ENCODE results near the gene SLC37A4.

The SLC37A4 gene

DNA sequence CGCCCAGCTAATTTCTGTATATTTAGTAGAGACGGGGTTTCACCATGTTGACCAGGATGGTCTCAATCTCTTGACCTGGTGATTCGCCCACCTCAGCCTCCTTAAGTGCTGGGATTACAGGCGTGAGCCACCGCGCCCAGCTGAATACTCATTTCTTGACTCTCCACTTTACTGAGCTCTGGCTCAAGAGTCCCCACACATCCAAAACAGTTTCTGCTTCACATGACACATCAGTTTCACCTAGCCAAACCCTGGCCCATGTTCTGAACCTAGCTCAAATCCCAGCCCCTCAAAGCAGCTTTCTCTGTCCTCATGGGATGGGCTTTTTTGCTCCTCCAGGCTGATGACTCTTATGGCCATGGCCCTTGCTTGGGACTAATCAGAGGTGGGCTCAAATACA is 16.5 kb upstream of the SLC37A4 start:
- Histone ChIP-seq H3K27me3 (ENCODE audit: insufficient read depth, poor library complexity, severe bottlenecking) (no peaks in the 10 kb centered on the region), H3K27ac (replicated peaks) (no peak overlapping the region), H3K4me3 (replicated peaks; ENCODE audit: insufficient read depth, low read length) (no peak overlapping the region)
- TF ChIP-seq SPI1 (IDR thresholded peaks at IDR 0.05; ENCODE audit: borderline replicate concordance, low read depth) (no peak), GABPA (IDR thresholded peaks at IDR 0.05; ENCODE audit: low read depth) (no peak), REST (IDR thresholded peaks at IDR 0.05; ENCODE audit: insufficient replicate concordance, low read depth) (no peak), POLR2AphosphoS5 (IDR thresholded peaks at IDR 0.05; ENCODE audit: low read depth) (no peak)
- TF ChIP-seq, protein P1, sequence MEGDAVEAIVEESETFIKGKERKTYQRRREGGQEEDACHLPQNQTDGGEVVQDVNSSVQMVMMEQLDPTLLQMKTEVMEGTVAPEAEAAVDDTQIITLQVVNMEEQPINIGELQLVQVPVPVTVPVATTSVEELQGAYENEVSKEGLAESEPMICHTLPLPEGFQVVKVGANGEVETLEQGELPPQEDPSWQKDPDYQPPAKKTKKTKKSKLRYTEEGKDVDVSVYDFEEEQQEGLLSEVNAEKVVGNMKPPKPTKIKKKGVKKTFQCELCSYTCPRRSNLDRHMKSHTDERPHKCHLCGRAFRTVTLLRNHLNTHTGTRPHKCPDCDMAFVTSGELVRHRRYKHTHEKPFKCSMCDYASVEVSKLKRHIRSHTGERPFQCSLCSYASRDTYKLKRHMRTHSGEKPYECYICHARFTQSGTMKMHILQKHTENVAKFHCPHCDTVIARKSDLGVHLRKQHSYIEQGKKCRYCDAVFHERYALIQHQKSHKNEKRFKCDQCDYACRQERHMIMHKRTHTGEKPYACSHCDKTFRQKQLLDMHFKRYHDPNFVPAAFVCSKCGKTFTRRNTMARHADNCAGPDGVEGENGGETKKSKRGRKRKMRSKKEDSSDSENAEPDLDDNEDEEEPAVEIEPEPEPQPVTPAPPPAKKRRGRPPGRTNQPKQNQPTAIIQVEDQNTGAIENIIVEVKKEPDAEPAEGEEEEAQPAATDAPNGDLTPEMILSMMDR (IDR thresholded peaks at IDR 0.05; ENCODE audit: insufficient read depth, low read length): no peak
- DNase-seq (ENCODE audit: low read depth in 1 of 2, low spot score in 1 of 2): no peak

DNA sequence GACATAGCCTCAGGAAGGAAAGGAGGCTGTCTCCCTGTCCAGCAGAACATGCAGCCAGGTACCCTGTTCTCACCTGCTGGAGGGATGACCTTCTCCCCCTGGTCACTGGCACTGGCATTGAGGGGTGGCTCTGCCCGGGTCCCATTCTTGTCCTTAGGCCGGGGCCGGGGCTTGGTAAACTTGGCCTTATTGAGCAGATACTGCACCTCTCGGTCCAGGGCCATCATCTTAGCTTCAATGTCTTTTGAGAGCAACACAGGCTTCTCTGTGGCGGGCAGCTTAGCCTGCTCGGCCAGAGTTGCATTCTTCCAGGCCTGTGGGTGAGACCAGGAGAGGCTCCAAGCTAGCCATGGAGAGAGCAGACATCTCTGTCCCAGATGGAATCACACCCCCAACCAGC is 15.8 kb upstream of the SLC37A4 start:
- TF ChIP-seq POLR2AphosphoS5 (IDR thresholded peaks at IDR 0.05; ENCODE audit: low read depth) (no peak), GABPA (IDR thresholded peaks at IDR 0.05; ENCODE audit: low read depth) (no peak), REST (IDR thresholded peaks at IDR 0.05; ENCODE audit: insufficient replicate concordance, low read depth) (no peak), SPI1 (IDR thresholded peaks at IDR 0.05; ENCODE audit: borderline replicate concordance, low read depth) (no peak)
- TF ChIP-seq, protein P1 (IDR thresholded peaks at IDR 0.05; ENCODE audit: insufficient read depth, low read length): no peak
- no peak for DNase-seq (ENCODE audit: low read depth in 1 of 2, low spot score in 1 of 2)
- H3K27me3 ChIP-seq (ENCODE audit: insufficient read depth, poor library complexity, severe bottlenecking): no peaks in the 10 kb centered on the region
- no peak overlapping the region for H3K4me3 ChIP-seq (replicated peaks; ENCODE audit: insufficient read depth, low read length)
- no peak overlapping the region for H3K27ac ChIP-seq (replicated peaks)

DNA sequence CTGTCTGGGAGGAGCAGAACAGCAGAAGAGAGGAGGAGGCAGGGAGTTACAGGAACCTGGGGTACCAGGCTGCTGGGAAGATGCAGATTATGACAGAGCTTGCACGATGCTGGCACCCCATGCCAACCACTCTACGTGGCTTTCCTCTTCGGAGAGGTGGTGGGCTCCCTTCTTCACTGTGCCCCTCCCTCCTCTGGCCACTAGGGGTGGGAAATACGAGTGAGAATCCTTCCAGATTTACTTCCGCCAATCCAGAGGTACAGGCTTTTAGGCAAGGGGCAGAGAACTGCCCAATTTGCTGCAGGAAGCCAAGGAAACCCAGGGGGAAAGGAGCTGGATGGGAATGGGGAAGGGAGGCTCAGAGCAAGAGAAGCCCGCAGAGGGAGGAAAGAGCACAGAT is 14.0 kb upstream of the SLC37A4 start:
- H3K4me3 ChIP-seq (replicated peaks; ENCODE audit: insufficient read depth, low read length): no peak overlapping the region
- H3K27ac ChIP-seq (replicated peaks): no peak overlapping the region
- TF ChIP-seq, protein P1 (IDR thresholded peaks at IDR 0.05; ENCODE audit: insufficient read depth, low read length): no peak
- TF ChIP-seq REST (IDR thresholded peaks at IDR 0.05; ENCODE audit: insufficient replicate concordance, low read depth): no peak
- TF ChIP-seq SPI1 (IDR thresholded peaks at IDR 0.05; ENCODE audit: borderline replicate concordance, low read depth): no peak
- no peak for TF ChIP-seq GABPA (IDR thresholded peaks at IDR 0.05; ENCODE audit: low read depth)
- TF ChIP-seq POLR2AphosphoS5 (IDR thresholded peaks at IDR 0.05; ENCODE audit: low read depth): no peak
- no peak for DNase-seq (ENCODE audit: low read depth in 1 of 2, low spot score in 1 of 2)
- no peaks in the 10 kb centered on the region for H3K27me3 ChIP-seq (ENCODE audit: insufficient read depth, poor library complexity, severe bottlenecking)
